HS-27A (cell line): ENCODE results near the gene STK40.

Experiments
- DNase-seq: peaks from one replicate; pipeline ENCODE4 v3.0.0-alpha.2; 2012; ENCODE audit warnings: low read depth, missing footprints

STK40 gene

GRCh38 chr1:36343651-36344394 is 41.9 kb downstream of the STK40 start:
- DNase-seq = no peak

DNA sequence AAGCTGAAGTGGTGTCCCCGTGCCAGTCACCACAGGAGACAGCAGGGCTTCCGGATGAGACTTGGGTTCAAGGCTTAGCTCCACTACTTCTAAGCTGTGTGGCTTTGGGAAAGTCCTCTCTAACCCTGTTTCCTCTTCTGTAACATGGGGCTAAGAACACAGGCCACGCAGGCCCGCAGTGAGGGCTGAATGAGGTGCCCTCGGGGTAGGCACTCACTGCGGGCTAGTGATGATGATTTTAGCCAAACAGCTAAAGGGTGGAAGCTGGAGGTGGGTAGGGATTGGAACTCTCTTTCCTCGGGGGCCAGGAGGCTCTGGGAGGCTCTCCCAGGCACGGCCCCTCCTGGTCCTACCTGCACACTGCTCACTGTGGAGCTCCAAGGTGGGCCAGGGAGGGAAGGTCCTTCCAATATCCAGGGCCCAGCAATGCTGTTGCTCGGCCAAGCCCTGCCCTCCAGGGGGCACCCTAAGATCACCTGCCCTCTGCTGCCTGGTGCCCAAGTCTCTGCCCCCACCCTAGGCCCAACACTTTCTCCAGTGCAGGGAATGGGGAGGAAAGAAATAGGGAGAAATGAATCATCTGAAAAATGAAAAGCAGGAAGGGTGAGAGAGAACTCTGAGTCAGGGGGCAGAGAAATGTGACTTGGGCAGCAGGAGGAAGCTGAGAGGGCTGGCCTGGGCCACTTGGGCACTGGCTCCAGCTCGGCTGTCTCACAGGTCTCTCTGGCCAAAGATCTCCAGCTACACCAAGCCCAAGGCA is 43.1 kb downstream of the STK40 start:
- peak; percentile 82 for DNase-seq

DNA sequence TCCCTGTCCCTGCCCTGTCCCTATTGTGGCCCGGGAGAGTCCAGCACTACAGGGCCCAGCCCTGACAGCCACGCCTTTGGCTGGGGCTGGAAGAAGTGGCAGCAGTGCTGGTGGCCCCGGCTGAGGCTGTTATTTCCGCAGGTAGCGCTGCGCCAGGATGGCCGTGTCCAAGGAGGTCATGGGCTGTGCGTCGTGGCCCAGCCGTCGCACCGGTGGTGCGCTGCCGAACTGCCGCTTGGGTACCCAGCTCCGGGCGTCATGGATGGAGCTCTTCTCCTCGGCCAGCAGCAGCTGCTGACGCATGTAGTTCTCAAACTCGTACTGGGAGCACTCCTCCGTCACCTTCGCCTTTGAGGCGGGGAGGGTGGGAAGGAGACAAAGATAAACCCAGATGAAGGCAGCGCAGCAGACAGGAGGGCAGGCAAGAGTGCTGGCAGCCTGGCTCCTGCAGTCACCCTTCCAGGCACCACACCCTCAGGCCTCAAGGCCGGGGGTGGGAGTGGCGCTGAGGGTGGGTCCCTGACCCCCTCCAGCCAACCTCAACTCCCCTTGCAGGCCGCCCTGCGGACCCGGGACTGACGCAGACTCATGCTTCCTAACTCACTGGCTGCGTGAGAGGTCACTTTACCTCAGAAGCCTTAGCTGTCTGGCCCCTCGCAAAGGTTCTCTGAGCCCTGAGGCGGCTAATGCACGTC is 44.0 kb downstream of the STK40 start:
- DNase-seq = no peak

GRCh38 chr1:36339615-36340014 is 46.1 kb downstream of the STK40 start:
- DNase-seq = no peak

GRCh38 chr1:36339215-36339614 is 46.5 kb downstream of the STK40 start:
- DNase-seq = no peak

DNA sequence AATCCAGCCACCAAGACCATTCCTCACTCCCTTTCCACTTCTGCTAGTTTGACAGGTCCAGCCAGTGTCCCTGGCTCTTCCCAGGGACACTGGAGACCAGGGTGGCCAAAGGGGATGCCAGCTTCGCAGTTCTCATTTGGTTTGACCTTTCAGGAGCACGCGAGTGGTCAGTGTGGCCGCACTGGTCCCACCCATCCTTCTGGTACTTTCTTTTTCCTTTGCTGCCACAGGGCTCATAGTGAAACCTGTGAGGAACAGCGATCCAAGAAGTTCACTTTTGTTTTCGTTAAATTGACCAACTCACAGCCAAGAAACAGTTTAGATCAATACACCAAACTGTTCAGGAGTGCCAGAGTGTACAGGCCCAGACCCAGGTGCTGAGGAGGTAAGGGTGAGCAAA is 47.9 kb downstream of the STK40 start:
- no peak for DNase-seq

DNA sequence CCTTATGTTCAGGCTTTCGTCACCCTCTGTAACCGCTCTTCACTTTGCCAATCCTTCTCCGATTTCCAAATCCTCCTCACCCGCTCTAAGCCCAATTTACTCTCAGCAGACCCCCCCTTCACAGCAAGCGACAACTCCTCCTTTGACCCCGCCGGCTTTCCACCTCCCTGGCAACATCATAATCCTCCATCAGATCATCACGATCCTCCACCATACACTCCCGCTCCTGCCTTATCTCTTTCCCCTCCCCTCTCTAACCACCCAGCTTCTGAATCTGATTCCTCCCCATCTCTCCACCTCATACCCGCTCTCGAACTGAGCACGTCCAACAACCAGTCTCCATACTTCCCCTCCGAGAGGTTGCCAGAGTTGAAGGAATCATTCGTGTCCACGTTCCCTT is 54.8 kb downstream of the STK40 start:
- DNase-seq = no peak

GRCh38 chr1:36329817-36330216 is 55.9 kb downstream of the STK40 start:
- no peak for DNase-seq

GRCh38 chr1:36328713-36329112 is 57.0 kb downstream of the STK40 start:
- no peak for DNase-seq

GRCh38 chr1:36328088-36328480 is 57.6 kb downstream of the STK40 start:
- no peak for DNase-seq

GRCh38 chr1:36327421-36328087 is 58.2 kb downstream of the STK40 start:
- no peak for DNase-seq

- no peak for DNase-seq
These were observed 59.2 kb downstream of the STK40 start for GRCh38 chr1:36326499-36326898.

DNA sequence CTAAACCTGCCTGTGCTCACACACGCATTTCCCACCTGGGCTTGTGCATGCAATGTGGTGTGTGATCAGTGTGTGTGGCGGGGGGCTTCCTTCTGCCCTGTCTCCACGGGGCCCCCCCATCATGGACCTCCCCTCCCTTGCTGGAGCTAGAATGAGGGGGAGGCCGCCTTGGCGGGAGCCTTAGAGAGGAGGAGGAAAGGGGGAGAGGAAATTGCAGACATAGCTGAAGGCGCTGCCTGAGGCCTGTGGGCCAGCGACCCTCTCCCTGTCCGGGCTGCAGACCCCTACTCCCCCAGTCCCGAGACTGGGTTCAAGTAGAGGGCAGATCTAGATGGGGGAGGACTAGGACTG is 61.4 kb downstream of the STK40 start:
- no peak for DNase-seq

DNA sequence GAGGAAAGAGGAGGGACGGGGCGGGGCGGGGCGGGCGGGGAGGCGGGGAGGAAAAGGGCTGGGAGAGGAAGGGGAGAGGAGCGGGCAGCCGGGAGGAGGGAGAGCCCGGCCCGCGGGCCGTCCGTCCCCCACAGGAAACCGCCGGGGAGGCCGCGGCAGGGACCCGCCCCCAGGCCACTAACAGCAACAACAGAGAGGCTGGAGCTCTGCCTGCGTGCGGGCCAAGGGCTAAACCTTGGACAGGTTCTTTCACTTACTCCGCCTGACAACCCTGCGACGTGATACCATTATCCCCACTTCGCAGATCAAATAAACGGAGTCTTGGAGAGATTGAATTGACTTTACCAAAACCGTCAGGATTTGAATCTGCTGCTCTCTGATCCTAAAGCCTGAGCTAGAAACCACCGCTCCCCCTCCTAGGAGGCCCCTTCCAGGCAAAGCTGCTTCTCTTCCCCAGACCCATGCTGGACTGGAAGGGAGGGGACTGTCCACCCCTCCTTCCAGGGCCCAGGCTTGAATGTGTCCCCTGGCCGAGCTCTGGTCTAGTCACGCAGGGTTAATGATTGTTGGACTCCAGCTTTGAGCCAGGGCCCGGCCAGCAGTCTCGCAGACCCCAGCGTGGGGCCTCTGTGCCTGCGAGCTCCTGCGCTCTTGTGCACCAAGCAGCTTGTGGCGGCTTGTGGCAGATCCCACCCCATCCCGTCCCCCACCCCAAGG is 61.9 kb downstream of the STK40 start, which contains the start of gene EVA1B:
Gene EVA1B, minus strand, starts transcription at position 10 of the 717 bp plus-strand sequence. CDS start 608 bp downstream, outside the sequence.
- no peak for DNase-seq

- DNase-seq = no peak
These were observed 62.7 kb downstream of the STK40 start for GRCh38 chr1:36322786-36323635.

DNA sequence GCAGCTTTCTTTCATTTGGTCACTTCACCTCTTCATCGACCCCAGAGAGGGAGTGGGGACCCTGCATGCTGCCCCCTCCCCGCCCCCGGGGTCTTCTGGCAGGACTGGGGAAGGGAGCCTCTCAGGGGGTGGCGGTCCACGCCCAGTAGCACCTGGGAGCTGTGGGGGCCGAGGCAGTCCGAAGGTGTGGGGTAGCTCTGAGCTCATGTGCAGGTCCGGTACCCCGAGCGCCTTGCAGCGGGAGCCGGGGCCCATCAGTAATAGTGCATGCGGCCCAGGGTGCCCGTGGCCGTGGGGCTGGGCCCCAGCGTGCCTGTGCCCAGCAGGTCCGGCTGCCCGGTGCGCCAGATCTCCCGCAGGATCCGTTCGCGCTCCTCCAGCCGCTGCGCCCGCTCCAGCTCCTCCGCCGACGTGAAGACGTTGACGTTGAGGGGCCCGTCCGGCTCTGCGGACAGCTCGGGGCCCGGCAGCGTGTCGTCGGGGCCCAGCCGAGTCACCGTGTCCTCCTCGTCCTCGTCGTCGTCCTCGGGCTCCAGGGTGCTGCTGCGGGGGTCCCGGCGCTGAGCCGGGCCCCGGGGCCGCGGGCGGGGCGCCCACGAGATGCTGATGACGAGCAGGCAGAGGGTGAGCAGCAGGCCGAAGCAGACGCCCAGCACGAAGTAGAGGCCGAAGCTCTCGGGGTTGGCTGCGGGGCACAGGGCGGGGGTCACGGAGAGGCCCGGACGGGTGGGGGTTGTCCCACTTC is 63.5 kb downstream of the STK40 start:
- DNase-seq = no peak

- DNase-seq = no peak
These were observed 64.4 kb downstream of the STK40 start for GRCh38 chr1:36321119-36321951.

DNA sequence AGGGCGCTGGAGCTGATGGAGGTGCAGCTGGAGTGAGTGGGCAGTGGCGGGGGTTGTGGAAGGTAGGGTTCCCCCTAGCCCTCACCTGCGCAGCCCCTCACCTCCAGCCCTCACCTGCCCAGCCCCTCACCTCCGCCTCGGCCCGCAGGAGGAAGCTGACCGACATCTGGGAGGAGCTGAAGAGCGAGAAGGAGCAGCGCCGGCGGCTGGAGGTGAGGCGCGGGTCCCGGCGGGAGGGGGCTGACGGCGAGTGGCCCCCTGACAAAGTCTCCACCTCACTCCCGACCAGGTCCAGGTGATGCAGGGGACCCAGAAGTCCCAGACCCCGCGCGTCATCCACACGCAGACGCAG is 65.0 kb downstream of the STK40 start:
- no peak for DNase-seq

DNA sequence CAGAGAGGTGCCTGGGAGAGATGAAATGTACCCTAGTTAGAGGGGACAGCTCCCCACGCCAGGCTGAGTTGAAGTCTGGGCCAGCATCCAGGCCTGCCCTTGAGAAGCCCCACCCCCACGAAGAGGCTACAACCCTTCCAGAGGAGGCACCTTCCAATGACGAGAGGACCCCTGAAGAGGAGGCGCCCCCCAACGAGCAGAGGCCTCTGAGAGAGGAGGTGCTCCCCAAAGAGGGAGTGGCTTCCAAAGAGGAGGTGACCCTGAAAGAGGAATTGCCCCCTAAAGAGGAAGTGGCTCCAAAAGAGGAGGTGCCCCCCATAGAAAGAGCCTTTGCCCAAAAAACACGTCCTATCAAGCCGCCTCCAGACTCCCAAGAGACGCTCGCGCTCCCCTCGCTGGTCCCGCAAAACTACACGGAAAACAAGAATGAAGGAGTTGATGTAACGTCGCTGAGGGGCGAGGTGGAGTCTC is 65.4 kb downstream of the STK40 start:
- no peak for DNase-seq
